IMR-90 (cell line): ENCODE measurements around the gene NGB. TPM values are rescaled to one million over a fixed set of nuclear protein-coding genes. Genes with fewer than 3 reads are reported as not detected.

Source experiments
- ATAC-seq: fragments of 200-7000 bp; cut with Tn5 transposase; 2 replicates; pipeline ENCODE4 v1.9.1; 2020; ENCODE audit warnings: low read depth, mild to moderate bottlenecking, moderate library complexity
- BruUV-seq: library from RNA; stranded (reverse); fragments of 400-500 nt; replicated peaks from 2 replicates; lab custom pipeline; 2021; lab: Mats Ljungman, UMichigan
- CTCF ChIA-PET: fragments of 300-600 bp; formaldehyde crosslinking; extraction: SDS; loops from one replicate; lab custom pipeline; 2021; ENCODE audit warnings: antibody characterized with exemption; lab: Yijun Ruan, JAX
- POLR2A ChIA-PET: fragments of 300-600 bp; sonication (Branson Sonifier 250); formaldehyde crosslinking; loops from one replicate; lab custom pipeline; 2022; ENCODE audit warnings: antibody characterized with exemption; ENCODE audit not compliant: unreplicated experiment; lab: Charles Lee
- DNase-seq: peaks from one replicate; pipeline ENCODE4 v3.0.0; 2013
- H2AFZ ChIP-seq: replicated peaks from 2 replicates; pipeline ENCODE3; 2013; ENCODE audit warnings: low read length, mild to moderate bottlenecking; ENCODE audit not compliant: poor library complexity
- H2AK5ac ChIP-seq: 2 replicates; pipeline ENCODE4 v1.6.1; 2013; ENCODE audit warnings: low read depth, low read length, inconsistent platforms
- H2AK9ac ChIP-seq: replicated peaks from 2 replicates; pipeline ENCODE3; 2013; ENCODE audit warnings: mild to moderate bottlenecking, low read depth, low read length, moderate library complexity; ENCODE audit not compliant: poor library complexity
- H2BK120ac ChIP-seq: 2 replicates; pipeline ENCODE4 v1.6.1; 2013; ENCODE audit warnings: low read depth, low read length, inconsistent platforms
- H2BK15ac ChIP-seq: 3 replicates; pipeline ENCODE4 v1.6.1; 2013; ENCODE audit warnings: low read depth, low read length, inconsistent platforms
- H2BK20ac ChIP-seq: 2 replicates; pipeline ENCODE4 v1.6.1; 2013; ENCODE audit warnings: low read depth, mild to moderate bottlenecking, inconsistent platforms, low read length, moderate library complexity
- H2BK5ac ChIP-seq: 2 replicates; pipeline ENCODE4 v1.6.1; 2013; ENCODE audit warnings: mild to moderate bottlenecking, low read depth, low read length, inconsistent platforms; ENCODE audit not compliant: poor library complexity, severe bottlenecking
- H3K14ac ChIP-seq: replicated peaks from 2 replicates; pipeline ENCODE4 v1.6.1; 2013; ENCODE audit warnings: low read depth, low read length, inconsistent platforms
- H3K18ac ChIP-seq: 2 replicates; pipeline ENCODE4 v1.6.1; 2013; ENCODE audit warnings: low read depth, low read length, control low read depth
- H3K23ac ChIP-seq: 2 replicates; pipeline ENCODE4 v1.6.1; 2013; ENCODE audit warnings: low read depth, low read length, inconsistent platforms
- H3K27ac ChIP-seq: 2 replicates; pipeline ENCODE4 v1.5.1; 2013; ENCODE audit warnings: mild to moderate bottlenecking, control low read depth, low read length; ENCODE audit not compliant: insufficient read depth
- H3K27me3 ChIP-seq: 2 replicates; pipeline ENCODE4 v1.6.1; 2013; ENCODE audit warnings: low read length; ENCODE audit not compliant: control insufficient read depth, insufficient read depth
- H3K36me3 ChIP-seq: 2 replicates; pipeline ENCODE4 v1.6.1; 2013; ENCODE audit warnings: low read length, mixed read lengths; ENCODE audit not compliant: control insufficient read depth, insufficient read depth
- H3K4ac ChIP-seq: 2 replicates; pipeline ENCODE4 v1.6.1; 2013; ENCODE audit warnings: low read depth, low read length, inconsistent platforms
- H3K4me1 ChIP-seq: 2 replicates; pipeline ENCODE4 v1.6.1; 2013; ENCODE audit warnings: low read length, mixed read lengths; ENCODE audit not compliant: control insufficient read depth, insufficient read depth
- H3K4me2 ChIP-seq: 2 replicates; pipeline ENCODE4 v1.6.1; 2013; ENCODE audit warnings: low read depth, mild to moderate bottlenecking, control low read depth, low read length, moderate library complexity
- H3K4me3 ChIP-seq: 2 replicates; pipeline ENCODE4 v1.5.1; 2013; ENCODE audit warnings: low read depth, mild to moderate bottlenecking, control low read depth, low read length, moderate library complexity; ENCODE audit not compliant: insufficient read depth
- H3K56ac ChIP-seq: 2 replicates; pipeline ENCODE4 v1.6.1; 2013; ENCODE audit warnings: low read length, inconsistent platforms; ENCODE audit not compliant: insufficient read depth; ENCODE audit errors: extremely low read depth
- H3K79me1 ChIP-seq, 2 experiments: 2 replicates each; pipeline ENCODE4 v1.6.1; 2013; ENCODE audit warnings: low read length in 2 of 2, inconsistent platforms in 1 of 2, low read depth in 1 of 2
- H3K9ac ChIP-seq: 2 replicates; pipeline ENCODE4 v1.6.1; 2013; ENCODE audit warnings: low read depth, low read length, control low read depth
- H3K9me1 ChIP-seq: 2 replicates; pipeline ENCODE4 v1.6.1; 2013; ENCODE audit warnings: low read length, inconsistent platforms; ENCODE audit not compliant: insufficient read depth
- H3K9me3 ChIP-seq: 2 replicates; pipeline ENCODE4 v1.6.1; 2013; ENCODE audit warnings: low read length; ENCODE audit not compliant: control insufficient read depth, insufficient read depth
- H4K20me1 ChIP-seq: 2 replicates; pipeline ENCODE4 v1.6.1; 2013; ENCODE audit warnings: low read length, inconsistent platforms; ENCODE audit not compliant: insufficient read depth
- H4K5ac ChIP-seq: 2 replicates; pipeline ENCODE4 v1.6.1; 2013; ENCODE audit warnings: mild to moderate bottlenecking, low read depth, low read length, control low read depth
- H4K8ac ChIP-seq, 2 experiments: 2 replicates each; pipeline ENCODE4 v1.6.1; 2013; ENCODE audit warnings: low read depth in 2 of 2, low read length in 2 of 2, control low read depth in 1 of 2, inconsistent platforms in 1 of 2
- H4K91ac ChIP-seq: 2 replicates; pipeline ENCODE4 v1.6.1; 2013; ENCODE audit warnings: low read depth, low read length, inconsistent platforms; ENCODE audit not compliant: insufficient read depth
- CEBPB ChIP-seq: IDR thresholded peaks from 2 replicates; pipeline ENCODE4 v1.6.1; 2012; ENCODE audit warnings: low read depth, low read length, improper control_type of control experiment
- CHD1 ChIP-seq: IDR thresholded peaks from 2 replicates; pipeline ENCODE4 v1.6.1; 2012; ENCODE audit warnings: low read depth, low read length, improper control_type of control experiment
- MAZ ChIP-seq: IDR thresholded peaks from 2 replicates; pipeline ENCODE4 v1.6.1; 2012; ENCODE audit warnings: low read depth, mild to moderate bottlenecking, low read length, improper control_type of control experiment, moderate library complexity, borderline replicate concordance
- NFE2L2 ChIP-seq: fragments of 150-350 bp; IDR thresholded peaks from 2 replicates; pipeline ENCODE4 v1.6.1; 2016; ENCODE audit warnings: low read depth, mild to moderate bottlenecking, low read length
- WGBS, 2 experiments: methylation state at CpG; one replicate each; pipeline versions ENCODE4 v1.1.5 to v1.1.7; 2013; ENCODE audit warnings: missing lambda C conversion rate in 2 of 2; ENCODE audit not compliant: insufficient read length in 1 of 2; ENCODE audit errors: extremely low coverage in 2 of 2; 5-methylcytosine and 5-hydroxymethylcytosine counted together
- dilution Hi-C: fragments of 300-500 bp; cut with HindIII; formaldehyde crosslinking; loops from one replicate; pipeline ENCODE4 v1.14.3; 2018; ENCODE audit warnings: low sequenced_read_pairs; ENCODE audit not compliant: unreplicated experiment
- in situ Hi-C: fragments of 300-500 bp; cut with MboI; formaldehyde crosslinking; loops from 3 replicates; pipeline ENCODE4 v1.14.3; 2019; ENCODE audit warnings: low sequenced_read_pairs, inconsistent platforms, mixed read lengths
- intact Hi-C: fragments of 100-400 bp; cut with micrococcal nuclease; formaldehyde crosslinking; loops from 2 replicates; pipeline ENCODE4 v1.10.0; 2022
- polyA plus RNA-seq, 3 experiments: library from polyadenylated mRNA; depleted of rRNA; stranded (reverse); fragments of >200 nt; gene quantifications; 2 replicates each; pipeline ENCODE4 v1.2.3, GENCODE V29; 2012; ENCODE audit warnings: low replicate concordance in 1 of 3
- total RNA-seq: library from RNA; depleted of rRNA; stranded (reverse); fragments of >200 nt; gene quantifications from 2 replicates; pipeline ENCODE4 v1.2.3, GENCODE V29; 2012

NGB gene
- total and polyA plus RNA-seq, 2 of the 4 experiments (the other 2 are of a cell fraction), result not detected

DNA sequence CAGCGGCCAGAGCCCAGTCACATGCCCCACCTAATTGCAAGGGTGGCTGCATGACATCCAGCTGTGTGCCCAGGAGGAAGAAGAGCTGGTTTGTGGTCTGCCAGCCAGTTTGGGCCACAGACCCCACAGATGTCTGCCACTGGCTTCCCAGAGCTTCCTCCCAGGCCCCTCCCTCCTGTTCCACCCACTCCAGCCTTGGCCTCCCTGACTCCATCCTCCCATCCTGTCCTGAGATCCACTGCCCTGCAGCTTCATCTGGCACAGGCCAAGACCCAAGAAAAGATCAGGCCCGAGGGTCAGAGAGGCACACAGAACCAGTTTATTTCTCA is 5.9 kb downstream of the NGB start:
- H3K9ac ChIP-seq, result no peak overlapping the region
- no peak overlapping the region for H3K56ac ChIP-seq
- in situ Hi-C loops, result no loop called here
- no peak overlapping the region for H2BK15ac ChIP-seq
- no peak for TF ChIP-seq MAZ
- TF ChIP-seq CHD1, result no peak
- TF ChIP-seq CEBPB, result no peak
- TF ChIP-seq NFE2L2, result no peak
- no peak overlapping the region for H3K18ac ChIP-seq
- H3K79me1 ChIP-seq, result no peaks in the 10 kb centered on the region
- H4K5ac ChIP-seq, result no peak overlapping the region
- no peak overlapping the region for H3K4me2 ChIP-seq
- H4K8ac ChIP-seq, result no peak overlapping the region
- no peak overlapping the region for H3K23ac ChIP-seq
- no peak overlapping the region for H4K91ac ChIP-seq
- H3K9me3 ChIP-seq, result peaks cover 5% of the 10 kb centered on the region
- WGBS, 2 experiments, result 50% methylated on average over 1 of the region's 2 CpGs; no CpG with 5 or more reads in 1 of the 2 experiments
- no peak overlapping the region for H2AK9ac ChIP-seq
- no peaks in the 10 kb centered on the region for H3K36me3 ChIP-seq
- no peak overlapping the region for H2BK20ac ChIP-seq
- no peak overlapping the region for H2AK5ac ChIP-seq
- intact Hi-C loops, result no loop called here
- CTCF ChIA-PET, result no interaction called here
- no peaks in the 10 kb centered on the region; the same call in 1 of the 2 replicates for H4K20me1 ChIP-seq
- POLR2A ChIA-PET, result no interaction called here
- ATAC-seq, result no peak
- DNase-seq, result no peak
- H3K14ac ChIP-seq, result no peak overlapping the region
- no peak overlapping the region for H3K27ac ChIP-seq
- no peak overlapping the region for H2BK5ac ChIP-seq
- H2BK120ac ChIP-seq, result no peak overlapping the region
- dilution Hi-C loops, result no loop called here
- H3K4me3 ChIP-seq, result no peak overlapping the region
- no peaks in the 10 kb centered on the region for H3K4me1 ChIP-seq
- 0 out of 2 replicates have a peak, but pooled peaks cover 3% of the 10 kb centered on the region for H3K9me1 ChIP-seq
- H3K4ac ChIP-seq, result no peak overlapping the region
- H2AFZ ChIP-seq, result no peak overlapping the region
- no TSS peak for BruUV-seq
- H3K27me3 ChIP-seq, result peaks cover 46% of the 10 kb centered on the region
